HG03280 (cell line): ENCODE results near the gene CALD1.

Experiments
- ATAC-seq: cut with Tn5 transposase; IDR thresholded peaks from one replicate; pipeline ENCODE4 v1.9.1; 2021; ENCODE audit warnings: mild to moderate bottlenecking, moderate library complexity; ENCODE audit not compliant: unreplicated experiment

CALD1 gene

GRCh38 chr7:134825666-134826065 is 46.2 kb downstream of the CALD1 start:
- ATAC-seq = no peak

- no peak for ATAC-seq
These were observed 46.7 kb downstream of the CALD1 start for GRCh38 chr7:134826105-134826504.

GRCh38 chr7:134827436-134827835 is 48.0 kb downstream of the CALD1 start:
- no peak for ATAC-seq

DNA sequence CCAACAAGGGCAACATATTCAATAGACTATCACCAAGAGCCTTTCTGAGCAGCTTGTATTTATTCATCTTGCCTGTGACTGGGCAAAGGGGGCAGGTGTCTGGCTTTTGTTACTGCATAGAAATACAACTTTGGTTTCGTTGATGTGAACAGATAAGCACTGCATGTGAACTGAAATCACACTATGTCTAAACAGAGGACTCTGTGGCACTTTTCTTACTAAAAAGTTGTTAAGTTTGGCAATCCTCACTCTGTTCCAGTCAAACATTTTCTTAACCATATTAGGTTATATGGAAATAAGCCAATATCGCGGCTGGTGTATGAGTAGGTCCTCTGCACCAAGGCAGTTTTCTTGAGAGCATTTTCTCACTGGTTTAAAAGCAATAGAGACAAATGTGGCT is 48.5 kb downstream of the CALD1 start:
- no peak for ATAC-seq

GRCh38 chr7:134828361-134828760 is 48.9 kb downstream of the CALD1 start:
- ATAC-seq = no peak

- ATAC-seq = no peak
These were observed 50.0 kb downstream of the CALD1 start for GRCh38 chr7:134829380-134829986.

DNA sequence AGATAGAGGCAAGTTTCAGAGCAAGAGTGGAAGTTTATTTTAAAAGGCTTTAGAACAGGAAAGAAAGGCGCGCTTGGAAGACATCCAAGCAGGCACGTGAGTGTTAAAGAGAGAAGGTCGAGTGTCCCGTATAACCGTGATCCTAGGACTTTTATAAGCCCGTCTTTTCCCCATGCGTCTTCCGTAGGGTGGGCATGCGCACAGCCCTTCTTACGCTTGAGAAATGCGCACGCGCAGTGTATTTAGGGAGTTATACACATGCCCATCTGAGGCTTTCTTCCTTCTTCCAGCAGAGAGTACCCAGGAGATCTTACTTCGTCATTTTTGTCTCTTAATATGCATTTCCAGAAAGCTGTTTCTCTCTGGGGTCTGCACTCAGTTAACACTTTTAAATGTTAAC is 52.4 kb downstream of the CALD1 start:
- no peak for ATAC-seq

GRCh38 chr7:134832367-134832766 is 52.9 kb downstream of the CALD1 start:
- no peak for ATAC-seq

GRCh38 chr7:134834689-134835462 is 55.4 kb downstream of the CALD1 start:
- ATAC-seq = no peak

DNA sequence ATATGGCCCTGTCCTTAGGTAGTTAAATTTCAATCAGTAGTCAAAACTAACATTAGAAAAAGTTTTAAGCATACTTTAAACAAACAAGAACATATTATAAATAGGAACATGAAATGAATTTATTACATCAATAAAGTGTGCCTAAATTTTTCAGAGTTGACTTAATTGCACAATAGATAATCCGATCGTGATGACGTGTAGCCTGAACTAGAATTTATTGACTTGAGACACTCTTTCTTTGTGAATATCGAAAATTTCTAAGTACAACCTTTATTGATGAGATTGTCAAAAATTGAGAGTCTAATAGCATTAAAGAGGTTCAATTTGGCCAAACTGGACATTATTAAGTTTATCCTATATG is 56.0 kb downstream of the CALD1 start:
- no peak for ATAC-seq

DNA sequence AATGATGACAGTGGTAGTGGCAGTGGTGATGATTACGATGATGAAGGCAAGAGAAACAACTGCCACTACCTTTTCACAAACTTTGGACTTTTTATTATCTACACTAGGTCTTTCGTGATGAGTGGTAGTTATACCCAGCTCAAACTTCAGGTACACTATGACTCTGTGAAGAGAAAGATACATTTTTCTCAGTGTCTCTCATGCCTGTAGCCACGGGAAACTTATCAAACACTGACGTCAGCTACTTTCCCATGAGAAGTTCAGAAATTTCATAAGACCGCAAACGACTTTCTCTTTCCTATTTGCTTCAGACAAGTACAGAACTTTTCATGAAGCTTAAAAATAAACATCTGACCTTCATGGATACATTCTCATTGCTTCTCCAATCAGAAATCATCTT is 57.0 kb downstream of the CALD1 start:
- no peak for ATAC-seq

DNA sequence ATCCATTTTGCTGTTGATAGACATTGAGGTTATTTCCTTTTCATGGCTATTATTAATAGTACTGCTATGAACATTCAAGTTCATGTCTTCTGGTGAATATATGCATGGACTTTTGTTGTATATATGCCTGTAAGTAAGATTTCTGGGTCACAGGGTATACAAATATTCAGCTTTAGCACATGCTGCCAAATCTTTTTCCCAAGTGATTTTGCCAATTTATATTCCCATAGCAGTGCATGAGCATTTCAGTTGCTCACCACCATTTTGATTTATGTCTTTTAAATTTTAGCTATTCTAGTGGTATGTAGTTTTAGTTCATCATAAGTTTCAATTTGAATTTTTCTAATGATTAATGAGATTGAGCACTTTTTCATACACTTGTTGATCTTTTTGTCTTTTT is 59.9 kb downstream of the CALD1 start:
- no peak for ATAC-seq

DNA sequence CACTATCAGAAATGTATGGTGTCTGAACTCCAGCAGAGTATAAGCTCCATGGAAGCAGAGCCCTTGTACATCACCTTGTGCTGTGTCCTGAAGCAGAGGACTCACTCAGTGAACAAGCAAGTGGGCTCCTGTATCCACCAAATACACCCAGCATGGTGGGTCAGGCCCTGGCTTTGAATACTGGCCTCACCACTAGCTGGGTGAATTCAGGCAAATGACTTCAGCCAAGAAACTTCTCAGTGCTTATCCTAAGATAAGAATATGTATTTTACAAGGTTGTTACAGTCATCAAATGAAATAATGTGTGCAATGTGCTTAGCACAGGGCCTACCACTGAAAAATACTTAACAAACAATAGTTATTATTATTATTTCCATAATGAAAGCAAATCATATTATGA is 62.6 kb downstream of the CALD1 start:
- no peak for ATAC-seq

DNA sequence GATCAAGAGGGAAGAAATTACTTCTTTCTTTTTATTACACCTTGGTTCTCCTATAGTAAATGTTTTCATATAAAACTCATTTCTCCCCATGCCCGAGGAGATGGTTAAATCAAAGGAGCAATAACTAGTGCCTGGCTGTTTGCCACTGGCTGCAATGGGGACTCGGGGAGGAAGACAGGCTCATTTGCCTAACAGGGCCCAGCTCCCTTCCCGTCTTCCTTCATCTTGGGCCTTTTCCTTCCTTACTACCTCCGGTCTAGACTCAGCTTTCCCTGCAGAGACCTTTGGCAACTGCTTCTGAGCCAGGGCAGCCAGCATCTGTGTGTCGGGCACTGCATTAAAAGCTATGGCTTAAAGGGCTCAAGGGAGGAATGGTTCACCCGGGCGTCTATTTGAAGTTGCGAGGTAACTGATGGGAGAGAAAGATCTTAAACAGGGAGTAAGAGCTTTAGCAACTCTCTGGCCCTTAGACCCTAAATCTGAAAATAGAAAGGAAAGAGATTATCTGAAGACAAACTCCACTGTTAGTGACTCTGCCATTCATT is 63.5 kb downstream of the CALD1 start:
- ATAC-seq = no peak

DNA sequence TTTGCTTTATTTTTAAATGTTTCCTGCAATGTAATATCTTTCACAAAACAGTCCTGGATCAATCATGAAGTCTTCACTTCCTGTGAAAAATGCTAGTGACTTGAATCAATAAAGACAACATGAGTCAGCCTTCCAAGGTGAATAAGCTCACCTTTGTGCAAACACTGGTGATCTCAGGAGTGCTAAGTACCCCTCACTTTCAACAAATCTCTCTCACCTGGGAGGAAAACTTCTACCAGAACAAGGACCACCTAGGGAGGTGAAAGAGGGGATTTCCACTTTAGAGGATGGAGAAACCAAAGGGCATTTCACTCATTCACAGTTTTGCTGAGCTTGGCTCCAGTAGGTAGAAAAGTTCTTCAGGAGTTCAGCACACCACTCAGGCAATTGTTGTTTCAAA is 64.8 kb downstream of the CALD1 start:
- no peak for ATAC-seq

GRCh38 chr7:134845461-134845860 is 66.0 kb downstream of the CALD1 start:
- ATAC-seq = peak; percentile 57

DNA sequence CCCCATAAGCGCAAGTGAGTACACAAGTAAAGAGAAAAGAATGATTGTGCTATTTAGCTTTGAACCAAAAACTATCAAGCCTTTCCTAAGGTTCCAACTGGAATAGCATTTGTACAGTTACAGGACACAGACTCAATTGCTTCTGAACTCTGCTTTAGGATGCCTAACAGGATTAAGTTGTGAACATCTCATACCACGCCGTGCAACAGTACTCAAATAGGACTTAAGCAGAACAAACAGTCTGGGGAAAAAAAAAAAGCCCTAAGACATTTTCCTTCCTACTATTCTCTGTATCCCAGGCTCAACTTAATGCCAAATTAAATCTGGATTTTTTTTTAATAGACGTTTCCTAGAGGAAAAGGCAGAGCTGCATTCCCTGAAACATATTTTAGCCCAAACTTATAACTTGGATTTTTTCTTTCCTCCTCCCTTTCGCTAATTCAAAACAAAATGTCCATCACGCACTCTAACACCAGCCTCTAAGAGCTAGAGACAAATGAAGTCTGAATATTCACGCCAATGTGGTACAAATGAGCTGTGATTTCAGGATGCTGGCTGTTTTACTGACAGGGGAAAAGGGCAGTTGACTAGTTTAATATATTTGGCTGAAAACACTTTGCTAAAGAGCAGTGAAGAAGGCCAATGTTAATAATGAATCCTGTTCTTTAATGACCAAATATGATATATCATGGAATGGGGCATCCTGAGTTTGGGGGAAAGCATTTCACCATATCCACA is 68.6 kb downstream of the CALD1 start:
- no peak for ATAC-seq

DNA sequence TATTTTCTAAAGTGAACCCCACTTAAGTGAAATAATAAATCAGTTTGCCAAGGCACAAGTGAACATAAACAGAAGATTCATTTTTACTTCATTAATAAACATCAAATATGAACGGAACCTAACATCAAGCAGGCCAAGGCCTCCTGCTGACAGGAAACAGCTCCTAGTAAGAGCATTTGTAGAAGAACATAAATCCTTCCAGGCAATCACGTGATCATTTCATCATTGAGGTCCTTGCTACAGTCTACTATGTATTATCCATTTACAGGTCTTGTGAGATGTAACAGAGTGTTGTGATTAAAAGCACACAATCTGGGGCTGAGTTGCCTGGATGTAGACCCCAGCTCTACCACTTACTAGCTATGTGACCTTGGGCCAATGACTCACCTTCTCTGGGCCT is 70.6 kb downstream of the CALD1 start:
- ATAC-seq = no peak

DNA sequence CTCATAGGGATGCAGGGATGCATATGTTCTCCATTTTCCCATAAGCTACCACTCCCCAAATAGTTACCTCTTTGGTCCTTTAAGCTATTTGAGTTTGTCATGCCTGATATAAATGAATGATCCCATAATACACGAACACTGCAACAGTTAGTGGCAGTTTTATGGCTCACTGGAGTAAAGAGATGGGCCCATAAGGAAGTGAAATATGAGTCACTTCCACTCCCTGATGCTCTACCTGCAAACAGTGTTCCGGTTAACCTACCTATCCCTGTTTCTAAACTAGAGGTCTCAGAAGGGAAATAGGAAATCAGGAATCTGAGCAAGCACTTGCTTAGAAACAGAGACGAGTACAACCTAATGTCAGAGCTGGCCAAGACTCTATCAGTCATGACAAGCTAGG is 71.7 kb downstream of the CALD1 start:
- no peak for ATAC-seq

DNA sequence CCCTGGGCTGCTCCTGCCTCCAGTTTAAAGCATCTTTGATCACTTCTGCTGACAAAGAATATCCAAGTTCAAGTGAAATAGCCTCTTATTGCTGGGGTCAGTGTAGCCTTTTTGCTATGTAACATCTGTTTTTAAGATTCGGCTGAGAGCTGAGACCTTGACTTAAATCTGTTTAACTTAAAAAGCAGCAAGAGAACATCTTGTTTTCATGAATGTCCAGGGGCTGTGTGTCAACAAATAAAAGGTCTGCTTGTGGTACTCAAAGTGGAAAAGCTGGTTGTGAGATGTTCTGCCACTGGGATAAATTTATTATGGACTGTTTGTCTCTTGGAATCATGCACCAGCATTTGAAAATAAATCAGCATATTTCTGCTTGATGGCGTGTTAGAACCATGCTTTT is 73.2 kb downstream of the CALD1 start:
- no peak for ATAC-seq

DNA sequence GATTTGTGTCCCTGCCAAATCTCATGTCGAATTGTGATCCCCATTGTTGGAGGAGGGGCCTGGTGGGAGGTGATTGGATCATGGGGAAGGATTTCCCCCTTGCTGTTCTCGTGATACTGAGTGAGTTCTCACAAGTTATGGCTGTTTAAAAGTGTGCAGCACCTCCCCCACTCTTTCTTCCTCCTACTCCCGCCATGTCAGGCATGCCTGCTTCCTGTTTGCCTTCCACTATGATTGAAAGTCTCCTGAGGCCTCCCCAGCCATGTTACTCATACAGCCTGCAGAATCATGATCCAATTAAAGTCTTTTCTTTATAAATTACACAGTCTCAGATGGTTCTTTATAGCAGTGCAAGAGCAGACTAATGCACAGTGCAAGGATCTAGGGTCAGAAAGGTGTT is 75.4 kb downstream of the CALD1 start:
- no peak for ATAC-seq

DNA sequence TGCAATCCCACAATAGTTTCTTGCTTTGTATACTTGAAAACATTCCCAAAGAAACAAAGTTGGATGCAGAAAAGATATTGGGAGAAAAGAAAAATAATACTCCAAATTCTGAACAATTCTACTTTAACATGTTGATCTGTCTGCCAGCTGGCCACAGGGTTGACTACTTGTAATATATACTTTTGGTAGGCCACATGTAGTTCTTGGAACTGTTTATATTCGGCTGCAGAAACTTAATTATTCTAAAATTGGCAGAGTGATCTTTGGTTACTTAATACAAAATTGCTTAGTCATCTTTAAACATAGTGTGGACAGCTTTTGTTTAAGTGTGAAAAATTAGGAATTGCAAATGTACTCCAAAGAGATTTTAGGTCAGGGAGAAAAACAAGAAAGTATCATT is 76.0 kb downstream of the CALD1 start:
- ATAC-seq = no peak
